ENCODE measurements around the gene NME2.
A peak's percentile ranks its signal among the peaks of the same experiment; 100 is the strongest.

The NME2 gene

DNA sequence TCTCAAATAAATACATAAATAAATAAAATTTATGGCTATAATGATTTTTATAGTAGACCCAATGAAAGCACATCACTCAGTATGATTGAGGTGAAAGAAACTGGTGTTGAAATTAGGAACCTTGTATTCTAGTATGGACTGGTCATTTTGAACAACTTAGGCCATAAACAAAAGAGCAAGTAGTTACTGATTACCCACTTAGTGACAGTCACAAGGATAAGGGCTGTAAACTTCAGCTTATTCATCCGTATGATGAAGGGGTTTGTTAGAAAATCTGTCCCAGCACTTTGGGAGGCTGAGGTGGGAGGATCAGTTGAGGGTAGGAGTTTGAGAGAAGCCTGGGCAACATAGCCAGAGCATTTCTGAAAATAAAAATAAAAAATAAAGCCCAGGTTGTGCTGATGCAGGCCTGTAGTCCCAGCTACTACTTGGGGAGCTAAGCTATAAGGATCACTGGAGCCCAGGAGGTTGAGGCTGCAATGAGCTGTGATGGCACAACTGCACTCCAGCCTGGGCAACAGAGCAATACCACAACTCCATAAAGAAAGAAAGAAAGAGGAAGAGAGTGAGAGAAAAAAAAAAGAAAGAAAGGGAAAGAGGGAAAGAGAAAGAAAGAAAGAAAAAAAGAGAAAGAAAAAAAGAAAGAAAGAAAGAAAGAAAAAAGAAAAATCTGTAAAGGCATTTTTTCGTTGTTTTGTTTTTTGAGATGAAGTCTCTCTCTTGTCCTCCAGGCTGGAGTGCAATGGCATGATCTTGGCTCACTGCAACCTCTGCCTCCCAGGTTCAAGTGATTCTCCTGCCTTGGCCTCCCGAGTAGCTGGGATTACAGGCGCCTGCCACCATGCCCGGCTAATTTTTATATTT is 41.3 kb upstream of the NME2 start:
- Histone ChIP-seq H3K9ac (no peak overlapping the region), H3K27me3 (ENCODE audit: insufficient read depth, low read depth) (no peaks in the 10 kb centered on the region), H3K79me2 (ENCODE audit: insufficient read depth, low read depth) (peaks cover under 1% of the 10 kb centered on the region; the same call in 1 of the 2 replicates), H3K36me3 (ENCODE audit: insufficient read depth) (no peaks in the 10 kb centered on the region), H3K4me1 (ENCODE audit: low read depth, poor library complexity, severe bottlenecking) (peaks cover 6% of the 10 kb centered on the region), H2AFZ (ENCODE audit: low read depth) (no peak overlapping the region), H3K27ac (no peak overlapping the region), H3K4me3 (IDR thresholded peaks at IDR 0.05; ENCODE audit: insufficient read depth, low read depth, low read length) (no peak overlapping the region), H4K20me1 (ENCODE audit: insufficient read depth) (no peaks in the 10 kb centered on the region), H3K4me2 (no peak overlapping the region)
- TF ChIP-seq, protein P1, sequence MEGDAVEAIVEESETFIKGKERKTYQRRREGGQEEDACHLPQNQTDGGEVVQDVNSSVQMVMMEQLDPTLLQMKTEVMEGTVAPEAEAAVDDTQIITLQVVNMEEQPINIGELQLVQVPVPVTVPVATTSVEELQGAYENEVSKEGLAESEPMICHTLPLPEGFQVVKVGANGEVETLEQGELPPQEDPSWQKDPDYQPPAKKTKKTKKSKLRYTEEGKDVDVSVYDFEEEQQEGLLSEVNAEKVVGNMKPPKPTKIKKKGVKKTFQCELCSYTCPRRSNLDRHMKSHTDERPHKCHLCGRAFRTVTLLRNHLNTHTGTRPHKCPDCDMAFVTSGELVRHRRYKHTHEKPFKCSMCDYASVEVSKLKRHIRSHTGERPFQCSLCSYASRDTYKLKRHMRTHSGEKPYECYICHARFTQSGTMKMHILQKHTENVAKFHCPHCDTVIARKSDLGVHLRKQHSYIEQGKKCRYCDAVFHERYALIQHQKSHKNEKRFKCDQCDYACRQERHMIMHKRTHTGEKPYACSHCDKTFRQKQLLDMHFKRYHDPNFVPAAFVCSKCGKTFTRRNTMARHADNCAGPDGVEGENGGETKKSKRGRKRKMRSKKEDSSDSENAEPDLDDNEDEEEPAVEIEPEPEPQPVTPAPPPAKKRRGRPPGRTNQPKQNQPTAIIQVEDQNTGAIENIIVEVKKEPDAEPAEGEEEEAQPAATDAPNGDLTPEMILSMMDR (conservative IDR thresholded peaks at IDR 0.05; ENCODE audit: low read depth, low read length) = no peak

DNA sequence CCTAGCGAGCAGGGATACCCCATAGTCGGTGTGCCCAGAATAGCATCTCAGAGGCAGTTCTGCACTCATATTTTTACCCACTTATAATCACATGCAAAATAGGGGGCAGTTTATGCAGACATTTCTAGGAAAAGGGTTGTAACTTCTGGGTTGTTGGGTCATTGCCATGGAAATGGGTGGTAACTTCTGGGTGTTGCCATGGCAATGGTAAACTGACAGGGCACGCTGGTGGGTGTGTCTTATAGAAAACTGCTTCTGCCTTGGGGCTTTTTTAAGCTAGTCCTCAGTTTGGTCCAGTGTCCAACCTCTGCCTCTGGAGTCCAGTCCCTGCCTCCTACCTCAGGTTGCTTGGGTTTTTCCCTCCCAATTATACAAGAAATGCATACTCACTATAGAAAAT is 38.1 kb upstream of the NME2 start:
- H3K4me2 ChIP-seq = no peak overlapping the region
- no peaks in the 10 kb centered on the region for H3K36me3 ChIP-seq (ENCODE audit: insufficient read depth)
- no peaks in the 10 kb centered on the region for H3K27me3 ChIP-seq (ENCODE audit: insufficient read depth, low read depth)
- no peak overlapping the region for H3K27ac ChIP-seq
- H2AFZ ChIP-seq (ENCODE audit: low read depth) = no peak overlapping the region
- no peaks in the 10 kb centered on the region for H4K20me1 ChIP-seq (ENCODE audit: insufficient read depth)
- no peaks in the 10 kb centered on the region for H3K79me2 ChIP-seq (ENCODE audit: insufficient read depth, low read depth)
- TF ChIP-seq, protein P1 (conservative IDR thresholded peaks at IDR 0.05; ENCODE audit: low read depth, low read length) = no peak
- H3K9ac ChIP-seq = no peak overlapping the region
- peaks cover 7% of the 10 kb centered on the region for H3K4me1 ChIP-seq (ENCODE audit: low read depth, poor library complexity, severe bottlenecking)
- H3K4me3 ChIP-seq (IDR thresholded peaks at IDR 0.05; ENCODE audit: insufficient read depth, low read depth, low read length) = no peak overlapping the region

DNA sequence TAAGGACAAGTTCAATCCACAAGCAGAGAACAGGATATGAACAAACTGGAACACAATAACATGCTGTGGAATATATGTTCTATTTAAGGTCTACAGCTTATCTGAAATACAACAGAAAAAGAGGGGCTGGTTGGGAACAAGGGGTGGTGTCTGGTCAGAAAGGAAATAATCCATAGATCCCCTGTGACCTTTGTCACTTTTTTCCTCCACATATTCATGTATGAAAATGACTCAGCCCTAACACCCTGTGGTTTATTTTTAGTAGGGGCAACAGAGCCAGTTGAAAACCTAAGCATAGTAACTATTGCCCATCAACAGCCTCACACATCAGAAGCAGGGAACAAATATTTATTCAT is 33.3 kb upstream of the NME2 start:
- no peak overlapping the region for H3K27ac ChIP-seq
- no peak overlapping the region for H3K4me3 ChIP-seq (IDR thresholded peaks at IDR 0.05; ENCODE audit: insufficient read depth, low read depth, low read length)
- H3K9ac ChIP-seq = no peak overlapping the region
- H3K27me3 ChIP-seq (ENCODE audit: insufficient read depth, low read depth) = no peaks in the 10 kb centered on the region
- no peak overlapping the region for H2AFZ ChIP-seq (ENCODE audit: low read depth)
- no peaks in the 10 kb centered on the region for H3K79me2 ChIP-seq (ENCODE audit: insufficient read depth, low read depth)
- no peaks in the 10 kb centered on the region for H3K36me3 ChIP-seq (ENCODE audit: insufficient read depth)
- peak overlapping the region; percentile 2; the same call in 1 of the 2 replicates for H3K4me2 ChIP-seq
- TF ChIP-seq, protein P1 (conservative IDR thresholded peaks at IDR 0.05; ENCODE audit: low read depth, low read length) = no peak
- H4K20me1 ChIP-seq (ENCODE audit: insufficient read depth) = no peaks in the 10 kb centered on the region
- peaks cover 11% of the 10 kb centered on the region for H3K4me1 ChIP-seq (ENCODE audit: low read depth, poor library complexity, severe bottlenecking)

DNA sequence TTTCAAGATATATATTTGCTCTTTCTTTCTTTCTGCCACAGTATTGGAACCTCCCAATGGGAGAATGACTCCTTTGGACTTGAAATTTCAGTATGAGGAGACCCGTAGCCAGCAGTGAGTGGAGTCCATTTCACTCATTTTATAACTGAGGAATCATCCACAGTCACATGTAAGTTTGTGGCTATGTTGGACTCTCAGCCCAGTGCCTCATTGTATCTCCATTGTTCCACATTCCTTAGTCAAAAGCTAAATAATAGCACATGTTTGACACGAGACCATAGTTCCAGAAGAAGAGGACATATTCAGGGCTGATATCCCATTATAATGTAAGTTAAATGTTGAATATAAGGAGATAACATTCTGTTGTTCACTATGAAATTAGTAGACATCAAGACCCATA is 32.8 kb upstream of the NME2 start:
- H3K4me3 ChIP-seq (IDR thresholded peaks at IDR 0.05; ENCODE audit: insufficient read depth, low read depth, low read length) = no peak overlapping the region
- H3K27ac ChIP-seq = no peak overlapping the region
- TF ChIP-seq, protein P1 (conservative IDR thresholded peaks at IDR 0.05; ENCODE audit: low read depth, low read length) = no peak
- H3K36me3 ChIP-seq (ENCODE audit: insufficient read depth) = no peaks in the 10 kb centered on the region
- no peaks in the 10 kb centered on the region for H4K20me1 ChIP-seq (ENCODE audit: insufficient read depth)
- H3K27me3 ChIP-seq (ENCODE audit: insufficient read depth, low read depth) = no peaks in the 10 kb centered on the region
- H3K79me2 ChIP-seq (ENCODE audit: insufficient read depth, low read depth) = no peaks in the 10 kb centered on the region
- no peak overlapping the region for H3K9ac ChIP-seq
- H2AFZ ChIP-seq (ENCODE audit: low read depth) = no peak overlapping the region
- H3K4me2 ChIP-seq = no peak overlapping the region; the same call in 1 of the 2 replicates
- H3K4me1 ChIP-seq (ENCODE audit: low read depth, poor library complexity, severe bottlenecking) = peaks cover 11% of the 10 kb centered on the region
